Measurements from ENCODE around the gene AQP2.

The AQP2 gene

GRCh38 chr12:49920915-49921286 lies 29.6 kb upstream of the AQP2 start:
- ATAC-seq: no peak

GRCh38 chr12:49921299-49921698 lies 29.2 kb upstream of the AQP2 start:
- ATAC-seq: no peak

- ATAC-seq: no peak
Measured at GRCh38 chr12:49921936-49922335, 28.6 kb upstream of the AQP2 start.

GRCh38 chr12:49922349-49923034 lies 28.0 kb upstream of the AQP2 start:
- no peak for ATAC-seq

GRCh38 chr12:49923035-49923644 lies 27.4 kb upstream of the AQP2 start:
- ATAC-seq: no peak

GRCh38 chr12:49923880-49924556 lies 26.5 kb upstream of the AQP2 start:
- no peak for ATAC-seq

- no peak for ATAC-seq
Measured at GRCh38 chr12:49924628-49925246, 25.8 kb upstream of the AQP2 start.

- no peak for ATAC-seq
Measured at GRCh38 chr12:49925433-49926204, 24.9 kb upstream of the AQP2 start.

GRCh38 chr12:49928471-49928870 lies 22.1 kb upstream of the AQP2 start:
- no peak for ATAC-seq

- no peak for ATAC-seq
Measured at GRCh38 chr12:49929581-49929980, 21.0 kb upstream of the AQP2 start.

- ATAC-seq: peak; percentile 90 to 91
Measured at GRCh38 chr12:49930515-49931288, 19.8 kb upstream of the AQP2 start.

- no peak for ATAC-seq
Measured at GRCh38 chr12:49932023-49932422, 18.5 kb upstream of the AQP2 start.

- ATAC-seq: no peak
Measured at GRCh38 chr12:49932533-49933130, 17.9 kb upstream of the AQP2 start.

GRCh38 chr12:49933796-49934195 lies 16.7 kb upstream of the AQP2 start:
- ATAC-seq: no peak

GRCh38 chr12:49934505-49934904 lies 16.0 kb upstream of the AQP2 start:
- no peak for ATAC-seq

- ATAC-seq: no peak
Measured at GRCh38 chr12:49936925-49937324, 13.6 kb upstream of the AQP2 start.

- no peak for ATAC-seq
Measured at GRCh38 chr12:49937639-49938300, 12.8 kb upstream of the AQP2 start.

GRCh38 chr12:49939307-49939706 lies 11.2 kb upstream of the AQP2 start:
- no peak for ATAC-seq

- no peak for ATAC-seq
Measured at GRCh38 chr12:49939707-49940106, 10.8 kb upstream of the AQP2 start.

GRCh38 chr12:49941556-49942511 lies 8.7 kb upstream of the AQP2 start:
- no peak for ATAC-seq

All from activated CD4-positive, CD25-positive, alpha-beta regulatory T cell treated with anti-CD3 and anti-CD28 coated beads, Interleukin-2, amount 50 U/mL, for 24 hours (primary cell).